ENCODE results near the gene JAG2. TPM values are rescaled to one million over a fixed set of nuclear protein-coding genes. Genes with fewer than 3 reads are reported as not detected.

JAG2 gene
- total and polyA plus RNA-seq, 8 donors: 10.1 to 34.2 (median 14.6) TPM

DNA sequence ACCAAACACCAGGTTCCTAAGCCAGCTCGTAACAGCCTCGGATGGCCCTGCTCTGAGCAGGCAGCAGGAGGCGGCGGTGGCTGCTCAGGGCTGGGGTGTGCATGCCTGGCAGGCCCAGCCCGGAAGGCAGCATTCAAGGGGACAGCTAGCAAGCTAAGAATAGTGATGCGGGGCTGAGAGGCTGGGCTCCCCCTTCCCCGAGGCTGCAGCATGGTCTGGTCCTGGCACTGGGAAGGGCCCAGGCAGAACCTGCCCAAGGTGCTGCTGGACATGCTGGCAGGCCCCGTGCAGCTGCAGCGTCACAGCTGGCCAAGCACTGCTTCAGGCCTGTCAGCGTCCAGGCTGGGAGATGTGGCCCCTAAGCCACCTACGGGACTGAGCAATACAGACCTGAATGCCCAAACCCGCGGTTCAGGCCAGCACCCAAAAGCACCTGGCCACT lies 38.9 kb upstream of the JAG2 start:
- no peaks in the 10 kb centered on the region for H3K27me3 ChIP-seq
- H3K9me3 ChIP-seq: no peaks in the 10 kb centered on the region
- H3K4me3 ChIP-seq: no peak overlapping the region
- TF ChIP-seq, protein P1, sequence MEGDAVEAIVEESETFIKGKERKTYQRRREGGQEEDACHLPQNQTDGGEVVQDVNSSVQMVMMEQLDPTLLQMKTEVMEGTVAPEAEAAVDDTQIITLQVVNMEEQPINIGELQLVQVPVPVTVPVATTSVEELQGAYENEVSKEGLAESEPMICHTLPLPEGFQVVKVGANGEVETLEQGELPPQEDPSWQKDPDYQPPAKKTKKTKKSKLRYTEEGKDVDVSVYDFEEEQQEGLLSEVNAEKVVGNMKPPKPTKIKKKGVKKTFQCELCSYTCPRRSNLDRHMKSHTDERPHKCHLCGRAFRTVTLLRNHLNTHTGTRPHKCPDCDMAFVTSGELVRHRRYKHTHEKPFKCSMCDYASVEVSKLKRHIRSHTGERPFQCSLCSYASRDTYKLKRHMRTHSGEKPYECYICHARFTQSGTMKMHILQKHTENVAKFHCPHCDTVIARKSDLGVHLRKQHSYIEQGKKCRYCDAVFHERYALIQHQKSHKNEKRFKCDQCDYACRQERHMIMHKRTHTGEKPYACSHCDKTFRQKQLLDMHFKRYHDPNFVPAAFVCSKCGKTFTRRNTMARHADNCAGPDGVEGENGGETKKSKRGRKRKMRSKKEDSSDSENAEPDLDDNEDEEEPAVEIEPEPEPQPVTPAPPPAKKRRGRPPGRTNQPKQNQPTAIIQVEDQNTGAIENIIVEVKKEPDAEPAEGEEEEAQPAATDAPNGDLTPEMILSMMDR (IDR thresholded peaks at IDR 0.05): no peak
- intact Hi-C loops (cut with DNase I): no loop called here
- DNase-seq: no peak
- H3K27ac ChIP-seq: no peak overlapping the region
- no peak for ATAC-seq
- peaks cover 0 to 35% of the 10 kb centered on the region in 2 donors for H3K36me3 ChIP-seq
- H3K4me1 ChIP-seq: peaks cover 12 to 15% of the 10 kb centered on the region in 2 donors

DNA sequence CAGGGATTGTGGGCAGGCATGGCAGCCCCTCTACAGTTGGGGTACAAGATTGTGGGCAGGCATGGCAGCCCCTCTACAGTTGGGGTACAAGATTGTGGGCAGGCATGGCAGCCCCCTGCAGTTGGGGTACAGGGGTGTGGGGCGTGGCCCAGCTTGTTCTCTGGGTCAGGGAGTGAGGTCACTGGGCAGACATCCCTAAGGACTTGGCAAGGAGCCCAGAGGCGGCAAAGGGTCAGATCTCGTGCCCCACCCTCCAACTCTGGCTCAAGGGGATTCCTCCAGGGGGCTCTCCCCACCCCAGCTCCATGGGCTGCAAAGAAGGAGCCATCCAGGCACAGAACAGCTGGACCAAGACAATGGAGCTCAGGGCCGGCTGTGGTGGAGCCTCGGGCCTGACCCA lies 38.3 kb upstream of the JAG2 start:
- no peak overlapping the region for H3K27ac ChIP-seq
- peaks cover 0 to 29% of the 10 kb centered on the region in 2 donors for H3K36me3 ChIP-seq
- ATAC-seq: no peak
- intact Hi-C loops (cut with DNase I): no loop called here
- no peak overlapping the region for H3K4me3 ChIP-seq
- H3K27me3 ChIP-seq: peaks cover 0 to 3% of the 10 kb centered on the region in 2 donors
- no peak for DNase-seq
- H3K4me1 ChIP-seq: peaks cover 15 to 18% of the 10 kb centered on the region in 2 donors
- H3K9me3 ChIP-seq: no peaks in the 10 kb centered on the region
- TF ChIP-seq, protein P1 (IDR thresholded peaks at IDR 0.05): no peak

DNA sequence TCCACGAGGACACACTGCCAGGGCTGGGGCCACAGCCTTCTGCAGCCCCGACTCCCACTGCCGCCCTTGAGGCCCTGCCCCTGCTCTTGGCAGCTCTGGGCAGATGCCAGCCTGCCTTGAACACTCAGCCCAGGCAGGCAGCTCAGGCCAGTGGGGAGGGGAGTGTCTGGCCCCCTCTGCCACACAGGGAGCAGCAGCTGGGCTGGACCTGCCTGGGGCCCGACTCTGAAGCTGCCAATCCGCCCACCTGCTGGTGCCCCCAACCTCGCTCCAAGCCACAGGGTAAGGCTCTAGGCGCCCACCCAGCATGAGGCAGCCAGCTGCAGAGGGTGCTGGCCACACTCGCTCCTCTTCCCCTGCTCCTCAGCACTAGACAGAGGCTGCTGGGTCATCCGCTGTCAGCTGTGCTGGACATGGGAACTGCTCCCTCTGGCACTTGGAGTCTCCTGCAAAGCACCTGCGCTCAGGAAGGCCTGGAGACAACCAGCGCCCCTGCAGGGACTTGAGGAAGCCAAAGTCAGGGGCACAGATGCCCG lies 37.2 kb upstream of the JAG2 start:
- Histone ChIP-seq H3K4me3 (no peak overlapping the region), H3K27me3 (peaks cover 0 to 15% of the 10 kb centered on the region in 2 donors), H3K36me3 (peaks cover 0 to 17% of the 10 kb centered on the region in 2 donors), H3K9me3 (no peaks in the 10 kb centered on the region), H3K4me1 (peaks cover 15 to 27% of the 10 kb centered on the region in 2 donors), H3K27ac (no peak overlapping the region)
- DNase-seq (no peak), ATAC-seq (peak; percentile 39)
- TF ChIP-seq, protein P1 (IDR thresholded peaks at IDR 0.05): no peak
- intact Hi-C loops (cut with DNase I): no loop called here

DNA sequence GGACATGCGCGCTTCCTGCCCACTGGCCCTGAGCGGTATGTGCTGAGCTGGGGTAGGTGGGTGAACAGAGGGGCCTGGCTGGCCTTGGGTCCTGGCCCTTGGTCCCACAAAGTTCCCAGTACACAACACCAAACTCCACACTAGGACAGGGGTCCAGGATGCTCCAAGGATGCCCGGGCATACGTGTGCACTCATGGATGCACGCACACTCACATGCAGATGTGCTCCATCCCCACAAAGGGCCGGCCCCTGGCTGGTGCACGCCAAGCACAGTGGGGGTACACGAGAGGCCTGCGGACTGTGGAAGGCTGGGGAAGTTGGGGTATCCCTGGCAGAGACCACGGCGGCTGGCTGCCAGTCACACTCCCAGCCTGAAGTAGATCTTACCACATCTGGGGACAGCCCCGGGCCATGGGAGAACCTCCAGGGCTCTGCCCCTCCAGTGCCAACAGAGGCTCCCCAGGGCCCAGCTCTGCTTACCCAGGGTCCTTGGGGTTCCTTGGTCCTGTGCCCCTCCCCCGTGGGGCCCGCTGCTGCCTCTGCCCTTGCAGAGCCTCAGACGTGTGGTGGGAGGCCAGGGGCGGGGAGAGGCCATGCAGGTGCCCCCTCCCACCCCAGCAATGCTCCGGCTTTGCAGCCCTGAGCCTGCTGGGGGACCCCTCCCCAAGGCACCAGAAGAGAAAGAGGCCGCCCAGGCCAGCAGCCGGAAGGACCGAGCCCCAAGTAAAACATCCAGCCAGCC lies 36.5 kb upstream of the JAG2 start:
- peaks cover 15 to 27% of the 10 kb centered on the region in 2 donors for H3K4me1 ChIP-seq
- intact Hi-C loops (cut with DNase I): loop anchor here in 1 of 2 donors (5.0 kb wide), 2 partner anchors 77 to 147 kb away; no protein-coding TSS in a partner anchor

More for the DNA sequence above, 36.5 kb upstream of the JAG2 start:
- no peaks in the 10 kb centered on the region for H3K9me3 ChIP-seq
- H3K27ac ChIP-seq: peak overlapping the region in 1 of 2 donors; percentile 3
- H3K27me3 ChIP-seq: peaks cover 0 to 21% of the 10 kb centered on the region in 2 donors
- DNase-seq (no peak), ATAC-seq (peak; percentile 17)
- H3K4me3 ChIP-seq: no peak overlapping the region
- peaks cover 0 to 11% of the 10 kb centered on the region in 2 donors for H3K36me3 ChIP-seq
- TF ChIP-seq, protein P1 (IDR thresholded peaks at IDR 0.05): no peak
